ENCODE results near the gene IBA57. TPM values are rescaled to one million over a fixed set of nuclear protein-coding genes. Genes with fewer than 3 reads are reported as not detected.
A peak's percentile ranks its signal among the peaks of the same experiment; 100 is the strongest.

The IBA57 gene
- 3.2 and 9.9 TPM in 2 replicates for total RNA-seq (2014; rRNA removed; shearing (Covaris generic))
- 9.1 and 10.8 TPM in 2 replicates for total RNA-seq (2022)
- Bru-seq, nascent RNA = percentile 67 among the genes with signal in this experiment
- percentile 74 among the genes with signal in this experiment for BruChase-seq, experiment 1, labeled RNA remaining after a 6-hour chase
- percentile 85 among the genes with signal in this experiment for BruChase-seq, experiment 2, labeled RNA remaining after a 2-hour chase
- long read RNA-seq, full-length matches to known transcripts = 7 of 11 reads
- long read RNA-seq, partial matches to known transcripts = 0 of 11 reads
- long read RNA-seq, other reads (novel, unspliced or antisense) = 4 of 11 reads

- peaks cover 5% of the 10 kb centered on the region; the same call in 1 of the 2 replicates for H4K20me1 ChIP-seq (ENCODE audit: insufficient read depth, low read length)
- peak; percentile 99 for DNase-seq (ENCODE audit: low spot score)
- peaks cover 25% of the 10 kb centered on the region for H3K4me1 ChIP-seq (ENCODE audit: insufficient read depth, low read length, poor library complexity, severe bottlenecking)
- no peaks in the 10 kb centered on the region for H3K9me2 ChIP-seq (ENCODE audit: insufficient read depth, low read length)
- BruUV-seq (replicated peaks) = no TSS peak
- H3K4me2 ChIP-seq (ENCODE audit: low read length) = peak within 1 kb of the TSS; percentile 99
- ChIA-PET CTCF (ENCODE audit: unreplicated experiment) (interaction anchor here (0.6 to 1.1 kb wide), 5 partner anchors 11 to 314 kb away, joined by 3 to 7 read pairs (median 5); no protein-coding TSS in a partner anchor), POLR2A (interaction anchor here (0.6 to 2.5 kb wide), 15 partner anchors 11 to 1180 kb away, joined by 3 to 19 read pairs (median 5); partner anchors contain the start of genes GUK1 and TRIM11)
- peak within 1 kb of the TSS; percentile 83 for H3K27ac ChIP-seq (ENCODE audit: low read depth, low read length, poor library complexity, severe bottlenecking)
- TF ChIP-seq CTCF (conservative IDR thresholded peaks at IDR 0.05; ENCODE audit: low read length) (peak; percentile 74), EZH2phosphoT487 (IDR thresholded peaks at IDR 0.05; ENCODE audit: borderline replicate concordance, low read depth, low read length) (no peak)
- H3K36me3 ChIP-seq (ENCODE audit: insufficient read depth, low read length) = no peaks in the 10 kb centered on the region
- intact Hi-C loops (cut with micrococcal nuclease; ENCODE audit: unreplicated experiment) = loop anchor here (1.0 to 5.0 kb wide), 7 partner anchors 27 to 378 kb away; partner anchors contain the start of gene ARF1
- H3K79me2 ChIP-seq (ENCODE audit: insufficient read depth, low read depth, low read length) = peaks cover 11% of the 10 kb centered on the region; the same call in 1 of the 2 replicates
- H3K4me3 ChIP-seq (ENCODE audit: low read depth, low read length, poor library complexity, severe bottlenecking) = peak within 1 kb of the TSS; percentile 86
- H2AFZ ChIP-seq (ENCODE audit: low read length) = peak within 1 kb of the TSS; percentile 65; the same call in 1 of the 2 replicates
- H3K9me3 ChIP-seq (ENCODE audit: low read length) = no peaks in the 10 kb centered on the region
Measured at GRCh38 chr1:228165372-228166169, at the start of gene IBA57. Gene IBA57, plus strand, starts transcription at chr1:228165804. Its CDS starts 13 bp downstream, at chr1:228165817.

- TF ChIP-seq CTCF (conservative IDR thresholded peaks at IDR 0.05; ENCODE audit: low read length) = no peak
- TF ChIP-seq EZH2phosphoT487 (IDR thresholded peaks at IDR 0.05; ENCODE audit: borderline replicate concordance, low read depth, low read length) = no peak
- no peaks in the 10 kb centered on the region for H4K20me1 ChIP-seq (ENCODE audit: insufficient read depth, low read length)
- intact Hi-C loops (cut with micrococcal nuclease; ENCODE audit: unreplicated experiment) = no loop called here
- H3K4me3 ChIP-seq (ENCODE audit: low read depth, low read length, poor library complexity, severe bottlenecking) = no peak overlapping the region
- H3K9me2 ChIP-seq (ENCODE audit: insufficient read depth, low read length) = no peaks in the 10 kb centered on the region
- ChIA-PET POLR2A (no interaction called here), CTCF (ENCODE audit: unreplicated experiment) (no interaction called here)
- no peak overlapping the region for H3K4me2 ChIP-seq (ENCODE audit: low read length)
- no peak overlapping the region for H2AFZ ChIP-seq (ENCODE audit: low read length)
- H3K79me2 ChIP-seq (ENCODE audit: insufficient read depth, low read depth, low read length) = no peaks in the 10 kb centered on the region
- no peaks in the 10 kb centered on the region for H3K36me3 ChIP-seq (ENCODE audit: insufficient read depth, low read length)
- H3K27ac ChIP-seq (ENCODE audit: low read depth, low read length, poor library complexity, severe bottlenecking) = no peak overlapping the region
- DNase-seq (ENCODE audit: low spot score) = no peak
- H3K9me3 ChIP-seq (ENCODE audit: low read length) = peaks cover 33% of the 10 kb centered on the region
- BruUV-seq (replicated peaks) = no TSS peak
- peaks cover 8% of the 10 kb centered on the region for H3K4me1 ChIP-seq (ENCODE audit: insufficient read depth, low read length, poor library complexity, severe bottlenecking)
Measured at GRCh38 chr1:228117335-228117734, 48.3 kb upstream of the IBA57 start.
